B cell (primary cell): Measurements from ENCODE around the gene SLC2A6.

Experiments used
- EZH2 ChIP-seq: IDR thresholded peaks from 2 replicates; pipeline ENCODE4 v1.6.1; 2012; ENCODE audit warnings: borderline replicate concordance, low read depth, mild to moderate bottlenecking, moderate library complexity, low read length; ENCODE audit not compliant: insufficient read depth, poor library complexity, severe bottlenecking
- TF ChIP-seq, protein P1 (sequence below): fragments of 200-600 bp; IDR thresholded peaks from one replicate; pipeline ENCODE4 v1.8.0; 2022; ENCODE audit warnings: antibody characterized with exemption, mild to moderate bottlenecking

GRCh38 chr9:133524146-133524545, 45.2 kb upstream of the SLC2A6 start:
- TF ChIP-seq, protein P1, sequence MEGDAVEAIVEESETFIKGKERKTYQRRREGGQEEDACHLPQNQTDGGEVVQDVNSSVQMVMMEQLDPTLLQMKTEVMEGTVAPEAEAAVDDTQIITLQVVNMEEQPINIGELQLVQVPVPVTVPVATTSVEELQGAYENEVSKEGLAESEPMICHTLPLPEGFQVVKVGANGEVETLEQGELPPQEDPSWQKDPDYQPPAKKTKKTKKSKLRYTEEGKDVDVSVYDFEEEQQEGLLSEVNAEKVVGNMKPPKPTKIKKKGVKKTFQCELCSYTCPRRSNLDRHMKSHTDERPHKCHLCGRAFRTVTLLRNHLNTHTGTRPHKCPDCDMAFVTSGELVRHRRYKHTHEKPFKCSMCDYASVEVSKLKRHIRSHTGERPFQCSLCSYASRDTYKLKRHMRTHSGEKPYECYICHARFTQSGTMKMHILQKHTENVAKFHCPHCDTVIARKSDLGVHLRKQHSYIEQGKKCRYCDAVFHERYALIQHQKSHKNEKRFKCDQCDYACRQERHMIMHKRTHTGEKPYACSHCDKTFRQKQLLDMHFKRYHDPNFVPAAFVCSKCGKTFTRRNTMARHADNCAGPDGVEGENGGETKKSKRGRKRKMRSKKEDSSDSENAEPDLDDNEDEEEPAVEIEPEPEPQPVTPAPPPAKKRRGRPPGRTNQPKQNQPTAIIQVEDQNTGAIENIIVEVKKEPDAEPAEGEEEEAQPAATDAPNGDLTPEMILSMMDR: no peak
- no peak for TF ChIP-seq EZH2
